Gastroesophageal sphincter (tissue), 3 donors: ENCODE results near the gene ME2.

Experiments
- CTCF ChIP-seq, 4 experiments: fragments of 200-600 bp in 2 of 4; fragments of 450-650 bp in 2 of 4; sonication (generic) in 1 of 4; IDR thresholded peaks; one replicate each; pipeline ENCODE4 v1.5.1; 2017 to 2019; ENCODE audit warnings: antibody characterized with exemption in 4 of 4, mild to moderate bottlenecking in 2 of 4, moderate library complexity in 2 of 4
- EP300 ChIP-seq: sonication (generic); formaldehyde crosslinking; IDR thresholded peaks from one replicate; pipeline ENCODE4 v1.6.1; 2017; ENCODE audit warnings: antibody characterized with exemption, mild to moderate bottlenecking
- POLR2A ChIP-seq, 2 donors: fragments of 450-650 bp; IDR thresholded peaks; one replicate each; pipeline ENCODE4 v1.6.1; 2017; ENCODE audit warnings: antibody characterized with exemption in 2 of 2, mild to moderate bottlenecking in 2 of 2, moderate library complexity in 1 of 2
- POLR2AphosphoS5 ChIP-seq: sonication (generic); formaldehyde crosslinking; IDR thresholded peaks from one replicate; pipeline ENCODE4 v1.6.1; 2017; ENCODE audit warnings: antibody characterized with exemption

DNA sequence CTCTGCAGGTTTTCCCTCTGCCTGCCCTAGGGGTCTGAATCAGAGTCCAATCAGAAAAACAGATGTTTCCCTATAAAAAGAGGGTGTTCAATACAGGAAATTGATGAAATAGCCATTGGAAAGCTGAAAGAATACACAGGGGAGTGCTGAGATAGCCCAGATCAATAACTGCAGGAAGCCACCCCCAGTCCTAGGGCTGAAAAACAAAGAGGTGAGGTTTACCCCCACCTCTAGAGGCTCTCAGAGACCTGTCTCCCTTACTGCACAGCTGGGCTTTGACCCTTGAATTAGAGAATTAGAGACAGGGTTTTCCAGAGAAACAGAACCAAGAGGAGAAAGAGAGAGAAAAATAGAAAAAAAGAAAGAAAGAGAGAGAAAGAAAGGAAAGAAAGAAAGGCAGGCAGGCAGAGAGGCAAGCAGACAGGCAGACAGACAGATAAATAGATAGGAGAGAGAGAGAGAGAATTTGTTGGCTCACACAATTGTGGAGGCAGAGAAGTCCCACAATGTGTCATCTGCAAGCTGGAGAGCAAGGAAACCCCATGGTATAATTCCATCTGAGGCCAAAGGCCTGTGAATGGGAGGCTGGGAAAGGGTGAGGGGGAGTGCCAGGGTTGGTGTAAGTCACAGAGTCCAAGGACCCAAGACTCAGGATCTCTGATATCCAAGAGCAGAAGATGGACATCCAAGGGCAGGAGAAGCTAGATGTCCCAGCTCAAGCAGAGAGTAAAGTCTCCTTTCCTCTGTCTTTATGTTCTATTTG is 18.9 kb upstream of the ME2 start:
- TF ChIP-seq CTCF (IDR thresholded peaks at IDR 0.05), result no peak
- no peak for TF ChIP-seq POLR2A (IDR thresholded peaks at IDR 0.05)
- TF ChIP-seq POLR2AphosphoS5, result no peak
- TF ChIP-seq EP300, result no peak
